OCI-LY7 (cell line): ENCODE measurements around the gene CYP17A1. TPM values are rescaled to one million over a fixed set of nuclear protein-coding genes. Genes with fewer than 3 reads are reported as not detected.
"Not testable (repeated sequence)": the region's sequence is repeated elsewhere in the genome, so short reads cannot be mapped to it uniquely, and the experiment has no call there.

ENCODE experiments used
- BruUV-seq: library from RNA; stranded (reverse); fragments of 400-500 nt; replicated peaks from 2 replicates; lab custom pipeline; 2021; lab: Mats Ljungman, UMichigan
- CTCF ChIA-PET: fragments of 300-600 bp; sonication (Branson Sonifier 250); formaldehyde crosslinking; loops from one replicate; lab custom pipeline; 2022; ENCODE audit warnings: antibody characterized with exemption; ENCODE audit not compliant: unreplicated experiment; lab: Charles Lee
- POLR2A ChIA-PET: fragments of 300-600 bp; sonication (Branson Sonifier 250); formaldehyde crosslinking; loops from one replicate; lab custom pipeline; 2022; ENCODE audit warnings: antibody characterized with exemption; lab: Charles Lee
- DNase-seq: peaks from one replicate; pipeline ENCODE4 v3.0.0-alpha.2; 2015; ENCODE audit warnings: low spot score
- H2AFZ ChIP-seq: fragments of 200-600 bp; sonication (generic), shearing (Covaris generic); 2 replicates; pipeline ENCODE4 v1.6.1; 2014; ENCODE audit warnings: mild to moderate bottlenecking, antibody characterized with exemption, low read length, moderate library complexity
- H3K27ac ChIP-seq: fragments of 200-600 bp; sonication (generic); 2 replicates; pipeline ENCODE4 v1.5.1; 2014; ENCODE audit warnings: mixed run types, low read depth, mild to moderate bottlenecking, moderate library complexity, low read length, inconsistent platforms; ENCODE audit not compliant: poor library complexity, severe bottlenecking
- H3K36me3 ChIP-seq: fragments of 200-600 bp; sonication (generic); 2 replicates; pipeline ENCODE4 v1.6.1; 2014; ENCODE audit warnings: mild to moderate bottlenecking, antibody characterized with exemption, low read length, moderate library complexity, mixed read lengths; ENCODE audit not compliant: insufficient read depth
- H3K4me1 ChIP-seq: fragments of 200-600 bp; sonication (generic); 2 replicates; pipeline ENCODE4 v1.5.1; 2014; ENCODE audit warnings: mild to moderate bottlenecking, low read length; ENCODE audit not compliant: insufficient read depth, poor library complexity, severe bottlenecking
- H3K4me2 ChIP-seq: fragments of 200-600 bp; sonication (generic); 2 replicates; pipeline ENCODE4 v1.6.1; 2014; ENCODE audit warnings: mild to moderate bottlenecking, low read length
- H3K4me3 ChIP-seq: fragments of 200-600 bp; sonication (generic); 2 replicates; pipeline ENCODE4 v1.5.1; 2014; ENCODE audit warnings: mild to moderate bottlenecking, low read depth, low read length; ENCODE audit not compliant: poor library complexity, severe bottlenecking
- H3K79me2 ChIP-seq: fragments of 200-600 bp; sonication (generic); 2 replicates; pipeline ENCODE4 v1.6.1; 2016; ENCODE audit warnings: low read depth, mild to moderate bottlenecking, low read length, moderate library complexity, mixed read lengths; ENCODE audit not compliant: insufficient read depth
- H3K9me2 ChIP-seq: fragments of 200-600 bp; sonication (generic); 2 replicates; pipeline ENCODE4 v1.6.1; 2016; ENCODE audit warnings: mild to moderate bottlenecking, low read length, mixed read lengths; ENCODE audit not compliant: insufficient read depth
- H3K9me3 ChIP-seq: fragments of 200-600 bp; sonication (generic); 2 replicates; pipeline ENCODE4 v1.6.1; 2014; ENCODE audit warnings: mild to moderate bottlenecking, mixed run types, low read length, mixed read lengths
- H4K20me1 ChIP-seq: fragments of 200-600 bp; sonication (generic); 2 replicates; pipeline ENCODE4 v1.6.1; 2014; ENCODE audit warnings: mild to moderate bottlenecking, antibody characterized with exemption, low read length, moderate library complexity, mixed read lengths; ENCODE audit not compliant: insufficient read depth
- CTCF ChIP-seq: fragments of 200-600 bp; sonication (generic); conservative IDR thresholded peaks from 2 replicates; pipeline ENCODE4 v1.5.1; 2014; ENCODE audit warnings: mild to moderate bottlenecking, antibody characterized with exemption, low read length, moderate library complexity, mixed read lengths
- EZH2phosphoT487 ChIP-seq: fragments of 200-600 bp; sonication (generic); IDR thresholded peaks from 2 replicates; pipeline ENCODE4 v1.6.1; 2018; ENCODE audit warnings: low read depth, borderline replicate concordance, mild to moderate bottlenecking, mixed run types, antibody characterized with exemption, low read length, moderate library complexity, mixed read lengths
- intact Hi-C: fragments of 100-400 bp; cut with micrococcal nuclease; formaldehyde crosslinking; loops from one replicate; pipeline ENCODE4 v1.10.0; 2022; ENCODE audit not compliant: unreplicated experiment
- total RNA-seq, 2 experiments: library from RNA; depleted of rRNA in 1 of 2; stranded (reverse); fragments of >200 nt in 1 of 2; shearing (Covaris generic) in 1 of 2; gene quantifications; 2 replicates each; pipeline ENCODE4 v1.2.3, GENCODE V29; 2014 to 2022

CYP17A1 gene
- total RNA-seq, 2 experiments from 2014 or later: not detected

- Histone ChIP-seq H3K36me3 (no peaks in the 10 kb centered on the region), H3K9me2 (no peaks in the 10 kb centered on the region), H4K20me1 (no peaks in the 10 kb centered on the region), H3K79me2 (no peaks in the 10 kb centered on the region), H3K4me1 (no peaks in the 10 kb centered on the region), H3K4me3 (no peak overlapping the region), H2AFZ (no peak overlapping the region), H3K4me2 (no peak overlapping the region), H3K9me3 (peaks cover 8% of the 10 kb centered on the region), H3K27ac (no peak overlapping the region)
- TF ChIP-seq EZH2phosphoT487: no peak
- TF ChIP-seq CTCF: no peak
- intact Hi-C loops: no loop called here
- ChIA-PET POLR2A (no interaction called here), CTCF (no interaction called here)
- no peak for DNase-seq
- no TSS peak for BruUV-seq
These were observed 4.7 kb upstream of the CYP17A1 start for GRCh38 chr10:102841827-102842345.

DNA sequence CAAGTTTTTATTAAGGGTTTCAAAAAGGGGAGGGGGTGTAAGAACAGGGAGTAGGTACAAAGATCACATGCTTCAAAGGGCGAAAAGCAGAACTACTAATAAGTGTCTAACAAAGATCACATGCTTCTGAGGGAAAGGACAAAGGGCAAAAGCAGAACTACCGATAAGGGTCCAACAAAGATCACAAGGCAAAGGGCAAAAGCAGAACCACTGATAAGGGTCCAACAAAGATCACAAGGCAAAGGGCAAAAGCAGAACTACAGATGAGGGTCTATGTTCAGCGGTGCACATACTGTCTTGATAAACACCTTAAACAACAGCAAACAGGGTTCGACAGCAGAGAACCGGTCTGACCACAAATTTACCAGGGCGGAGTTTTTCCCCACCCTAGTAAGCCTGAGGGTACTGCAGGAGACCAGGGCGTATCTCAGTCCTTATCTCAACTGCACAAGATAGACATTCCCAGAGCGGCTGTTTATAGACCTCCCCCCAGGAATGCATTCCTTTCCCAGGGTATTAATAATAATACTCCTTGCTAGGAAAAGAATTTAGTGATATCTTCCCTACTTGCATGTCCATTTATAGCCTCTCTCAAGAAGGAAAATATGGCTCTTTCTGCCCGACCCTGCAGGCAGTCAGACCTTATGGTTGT is 1.2 kb upstream of the CYP17A1 start:
- H3K9me2 ChIP-seq, H3K9me3 ChIP-seq, H3K4me2 ChIP-seq, H2AFZ ChIP-seq, H3K27ac ChIP-seq, H3K79me2 ChIP-seq, DNase-seq, CTCF ChIA-PET, BruUV-seq, H3K4me1 ChIP-seq, H3K36me3 ChIP-seq, H4K20me1 ChIP-seq, POLR2A ChIA-PET, H3K4me3 ChIP-seq: not testable (repeated sequence)
- intact Hi-C loops: loop anchor here (5.0 kb wide), 1 partner anchor 404 kb away; no protein-coding TSS in a partner anchor

DNA sequence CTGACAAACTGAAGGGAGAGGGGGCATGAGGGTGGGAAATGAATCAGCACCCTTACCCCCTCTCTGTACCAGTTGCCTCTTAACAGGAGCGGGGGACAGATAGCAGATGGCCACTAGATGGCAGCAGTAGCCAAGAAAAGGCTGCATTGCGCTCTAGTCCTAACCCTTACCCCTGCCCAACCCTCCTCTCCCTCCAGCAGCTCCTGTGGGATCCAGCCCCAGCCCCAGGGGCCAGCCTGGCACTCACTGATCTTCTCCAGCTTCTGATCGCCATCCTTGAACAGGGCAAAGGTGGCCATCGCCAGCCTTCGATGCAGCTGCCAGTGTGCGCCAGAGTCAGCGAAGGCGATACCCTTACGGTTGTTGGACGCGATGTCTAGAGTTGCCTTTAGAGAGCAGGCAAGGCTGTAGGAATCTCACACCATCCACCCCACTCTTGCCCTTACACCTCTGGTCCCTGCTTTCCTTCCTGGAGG is 2.2 kb downstream of the CYP17A1 start:
- Histone ChIP-seq H4K20me1 (no peaks in the 10 kb centered on the region), H3K4me1 (no peaks in the 10 kb centered on the region)
- TF ChIP-seq CTCF (peak; percentile 91), EZH2phosphoT487 (no peak)

More for the DNA sequence above, 2.2 kb downstream of the CYP17A1 start:
- H3K9me3 ChIP-seq: peaks cover 8% of the 10 kb centered on the region
- no peaks in the 10 kb centered on the region for H3K36me3 ChIP-seq
- DNase-seq: peak; percentile 80
- BruUV-seq: no TSS peak
- ChIA-PET POLR2A (interaction anchor here (1.2 kb wide), 1 partner anchor 533 kb away, joined by 3 read pairs; the partner anchor contains the start of gene TAF5), CTCF (no interaction called here)
- H3K4me2 ChIP-seq: no peak overlapping the region
- H3K79me2 ChIP-seq: no peaks in the 10 kb centered on the region
- intact Hi-C loops: loop anchor here (1.0 to 5.0 kb wide), 3 partner anchors 66 to 407 kb away; no protein-coding TSS in a partner anchor
- no peak overlapping the region for H3K27ac ChIP-seq
- no peaks in the 10 kb centered on the region for H3K9me2 ChIP-seq
- H3K4me3 ChIP-seq: no peak overlapping the region
- no peak overlapping the region for H2AFZ ChIP-seq
